ENCODE measurements around the gene RADIL.

RADIL gene

DNA sequence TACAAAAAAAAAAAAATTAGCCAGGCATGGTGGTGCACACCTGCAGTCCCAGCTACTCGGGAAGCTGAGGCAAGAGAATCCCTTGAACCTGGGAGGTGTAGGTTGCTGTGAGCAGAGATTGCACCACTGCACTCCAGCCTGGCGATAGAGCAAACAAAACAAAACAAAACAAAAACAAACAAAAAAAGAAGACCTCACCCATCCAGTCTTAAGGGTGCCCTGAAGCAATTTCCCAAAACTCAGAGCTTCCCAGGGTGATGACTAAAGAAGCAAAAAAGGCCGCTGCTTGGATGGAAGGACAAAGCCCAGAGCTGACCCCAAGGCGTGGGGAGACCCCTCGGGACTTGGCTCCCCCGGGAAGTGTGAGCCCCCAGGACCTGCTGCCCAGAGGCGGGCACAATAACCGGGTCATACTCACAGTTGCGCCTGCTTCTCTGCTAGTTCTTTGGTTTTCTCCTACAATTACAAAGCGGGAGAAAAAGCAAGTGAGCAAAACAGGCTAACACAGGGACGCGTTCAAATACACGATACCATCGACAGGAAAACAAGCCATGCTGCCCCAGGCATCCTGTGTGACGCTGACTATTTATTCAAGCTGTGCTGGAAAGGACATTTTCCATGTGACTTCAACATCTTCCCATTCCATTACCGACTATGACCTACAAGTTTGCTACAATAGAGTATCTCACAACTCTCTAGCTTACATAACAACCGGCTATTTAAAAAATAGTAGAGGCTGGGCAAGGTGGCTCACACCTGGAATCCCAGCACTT is 51.6 kb downstream of the RADIL start:
- no peak for DNase-seq

DNA sequence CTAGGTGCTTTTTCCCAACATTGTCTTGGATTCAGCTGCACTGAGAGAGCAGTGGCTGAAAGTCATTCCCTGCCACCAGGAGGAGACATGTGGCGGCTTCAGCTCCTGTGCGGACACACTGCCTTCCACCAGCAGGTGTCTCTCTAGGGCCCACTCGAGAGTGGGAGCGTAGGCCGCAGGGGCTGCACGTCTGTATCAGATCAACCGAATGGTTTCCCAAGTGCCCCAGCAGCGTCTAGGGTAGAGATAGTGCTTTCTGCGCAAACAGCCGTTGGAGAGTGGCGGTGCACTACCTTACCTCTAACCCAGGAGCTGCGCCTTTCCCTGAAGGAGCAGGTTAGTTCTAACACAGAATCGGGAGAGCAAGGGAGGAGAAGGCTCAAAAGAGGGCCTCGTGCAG is 53.3 kb downstream of the RADIL start:
- peak; percentile 41 for DNase-seq

DNA sequence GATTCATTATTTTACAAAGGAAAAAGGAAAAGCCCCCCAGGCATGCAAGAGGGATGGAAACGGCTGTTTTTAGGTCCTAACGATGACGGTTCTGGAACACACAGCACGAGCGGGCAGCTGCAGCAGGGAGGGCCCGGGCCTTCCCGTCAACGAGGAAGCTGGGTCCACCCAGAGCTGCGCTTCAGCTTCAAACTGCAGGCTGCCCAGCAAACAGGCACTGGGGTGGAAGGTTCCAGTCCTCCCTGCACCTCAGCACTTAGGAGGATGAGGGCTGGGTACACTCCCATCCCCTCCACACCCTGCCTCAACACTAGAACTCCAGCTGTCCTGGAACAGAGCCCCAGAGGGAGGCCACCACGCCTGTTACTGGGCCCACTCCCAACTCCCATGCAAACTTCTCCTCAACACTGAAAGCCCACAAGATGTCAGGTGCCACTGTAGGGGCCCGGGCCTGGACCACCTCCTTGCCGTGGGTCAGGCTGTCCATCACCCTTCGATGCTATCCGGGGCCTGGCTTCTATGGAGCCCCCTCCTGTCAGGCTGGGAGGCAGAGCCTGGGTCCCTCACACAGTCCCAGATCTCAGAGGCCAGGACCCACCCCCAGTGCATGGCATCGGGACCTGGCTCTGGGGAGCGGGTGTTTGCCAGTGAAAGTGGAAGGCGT is 54.7 kb downstream of the RADIL start:
- no peak for DNase-seq

DNA sequence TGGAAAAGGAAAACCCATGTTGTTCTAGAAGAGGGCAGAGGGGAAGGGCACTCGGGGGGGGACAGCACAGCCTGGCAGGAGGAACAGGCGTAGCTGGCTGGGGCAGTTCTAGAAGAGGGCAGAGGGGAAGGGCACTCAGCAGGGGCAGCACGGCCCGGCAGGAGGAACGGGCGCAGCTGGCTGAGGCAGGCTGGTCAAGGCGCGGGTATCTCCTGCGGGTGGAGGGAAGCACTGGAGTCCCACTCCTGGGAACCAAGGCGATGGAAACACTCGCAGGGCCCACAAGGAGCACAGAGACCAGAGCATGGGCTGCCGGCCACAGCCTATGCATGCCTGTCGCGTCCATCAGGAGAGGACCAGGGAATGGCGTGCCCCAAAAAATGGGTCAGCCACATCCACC is 58.4 kb downstream of the RADIL start:
- no peak for DNase-seq

DNA sequence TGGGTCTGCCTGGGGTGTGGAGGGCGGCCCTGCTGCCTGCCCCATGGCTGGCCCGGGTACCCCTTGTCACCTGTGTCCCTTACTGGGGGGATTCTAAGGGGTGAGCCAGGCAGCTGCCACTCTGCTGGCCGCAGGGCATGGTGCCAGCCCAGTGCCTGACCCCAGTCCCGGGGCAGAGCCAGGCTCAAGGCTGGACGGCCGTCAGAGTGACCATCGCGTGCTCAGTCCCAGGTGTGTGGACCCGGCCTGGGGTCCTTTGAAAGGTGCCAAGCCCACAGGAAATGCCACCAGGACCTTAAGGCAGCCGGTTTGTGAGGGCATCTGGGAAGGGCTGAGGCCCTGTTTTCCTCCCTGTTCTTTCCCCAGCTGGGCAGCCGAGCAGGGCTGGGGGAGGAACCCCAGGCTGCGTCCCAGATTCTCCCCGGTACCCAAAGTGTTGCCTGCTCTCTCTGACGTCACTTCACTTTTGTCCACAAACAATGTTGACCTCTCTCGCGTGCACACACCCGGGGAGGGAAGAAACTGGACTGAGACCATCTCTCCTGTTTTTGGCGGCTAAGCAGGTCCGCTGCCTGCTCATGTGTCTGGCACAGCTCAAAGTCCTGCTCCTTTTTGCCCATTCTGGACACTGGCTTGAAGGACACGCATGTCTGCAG is 59.3 kb downstream of the RADIL start:
- no peak for DNase-seq

DNA sequence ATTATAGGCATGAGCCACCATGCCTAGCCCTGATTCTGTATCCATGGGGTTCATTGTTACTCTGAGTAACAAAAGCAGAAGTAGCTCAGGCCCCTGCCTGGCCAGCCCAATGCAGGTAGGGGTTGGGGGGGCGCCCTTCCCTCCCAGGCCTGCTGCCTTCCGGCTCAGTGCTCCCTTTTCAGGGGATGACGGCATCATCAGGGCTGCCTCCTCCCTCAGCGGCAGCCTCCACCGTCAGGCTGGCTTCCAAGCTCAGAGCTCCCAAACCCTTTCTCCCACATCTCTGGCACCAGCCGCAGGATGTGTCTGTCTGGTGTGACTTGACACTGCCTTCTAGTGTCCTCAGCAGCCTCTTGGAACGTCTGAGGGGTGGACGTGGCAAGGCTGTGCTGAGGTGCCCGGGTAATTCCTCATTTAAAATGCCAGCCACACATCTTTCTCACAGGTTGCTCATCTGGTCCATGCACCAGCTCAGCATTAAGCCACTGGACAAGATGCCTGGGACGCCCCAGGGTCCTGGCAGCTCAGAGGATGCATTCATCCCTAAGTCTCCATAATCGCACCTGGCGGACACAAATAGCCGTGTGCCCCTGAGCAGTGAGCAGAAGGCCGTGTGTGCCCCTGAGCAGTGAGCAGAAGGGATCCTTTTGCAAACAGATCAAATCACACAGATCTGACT is 59.9 kb downstream of the RADIL start:
- DNase-seq: no peak

DNA sequence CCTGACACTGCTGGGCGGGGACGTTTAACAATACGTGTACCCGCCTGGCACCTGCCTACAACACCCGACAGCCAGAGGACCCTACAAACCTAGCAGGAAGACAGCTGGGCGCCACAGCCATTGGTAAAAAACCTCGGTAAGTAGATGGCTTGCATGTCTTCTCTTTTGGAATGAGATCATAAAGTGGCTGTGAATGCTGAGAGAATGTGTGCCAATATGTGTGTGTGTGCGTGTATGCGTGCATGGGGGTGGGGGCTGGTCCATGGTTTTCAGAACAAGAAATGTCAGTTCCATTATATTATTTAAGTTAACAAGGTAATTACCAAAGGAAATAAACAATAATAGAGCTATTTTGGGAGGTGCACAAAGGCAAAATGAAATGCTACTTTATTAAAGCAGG is 60.8 kb downstream of the RADIL start:
- DNase-seq: no peak

- DNase-seq: no peak
Observed at GRCh38 chr7:4820967-4821471, 62.5 kb downstream of the RADIL start.

GRCh38 chr7:4820405-4820966 is 63.0 kb downstream of the RADIL start:
- DNase-seq: no peak

DNA sequence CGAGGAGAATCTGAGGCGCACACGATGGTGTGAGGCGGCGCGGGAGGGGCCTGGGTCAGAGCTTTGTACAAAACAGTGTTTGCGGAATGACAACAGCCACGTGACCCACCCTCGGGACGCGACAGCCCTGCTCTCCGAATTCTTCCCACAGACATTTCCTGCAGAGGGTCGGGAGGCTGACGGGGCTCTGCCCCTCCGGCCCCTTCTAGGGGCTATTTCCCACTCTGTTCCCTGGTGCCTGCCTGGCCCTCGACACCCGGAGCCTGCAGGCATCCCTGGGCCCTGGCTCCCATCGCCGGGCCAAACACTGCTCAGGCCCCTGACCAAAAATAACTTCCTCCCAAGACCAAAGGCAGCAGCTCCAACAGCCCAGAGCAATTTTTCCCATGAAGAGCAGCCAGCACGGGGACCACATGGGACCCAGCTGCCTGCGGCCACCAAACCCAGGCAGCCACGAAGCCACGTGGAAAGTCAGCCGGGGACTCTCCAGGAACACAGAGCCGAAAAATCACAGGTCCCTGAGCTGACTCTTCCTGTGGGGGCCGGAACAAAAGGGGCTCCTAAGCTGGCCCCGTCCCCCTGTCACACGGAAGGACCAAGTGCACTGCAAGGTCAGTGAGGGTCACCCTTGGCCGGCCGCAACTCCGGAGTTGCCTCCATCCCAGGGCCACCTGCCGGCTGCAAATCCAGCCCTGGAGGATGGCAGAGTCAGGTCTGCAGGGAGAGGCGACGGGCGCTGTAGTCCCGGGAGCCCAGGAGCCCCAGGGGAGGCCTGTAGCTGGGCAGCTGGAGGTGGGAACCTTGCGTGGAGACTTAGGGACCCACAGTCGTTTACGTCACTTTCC is 63.7 kb downstream of the RADIL start:
- no peak for DNase-seq

DNA sequence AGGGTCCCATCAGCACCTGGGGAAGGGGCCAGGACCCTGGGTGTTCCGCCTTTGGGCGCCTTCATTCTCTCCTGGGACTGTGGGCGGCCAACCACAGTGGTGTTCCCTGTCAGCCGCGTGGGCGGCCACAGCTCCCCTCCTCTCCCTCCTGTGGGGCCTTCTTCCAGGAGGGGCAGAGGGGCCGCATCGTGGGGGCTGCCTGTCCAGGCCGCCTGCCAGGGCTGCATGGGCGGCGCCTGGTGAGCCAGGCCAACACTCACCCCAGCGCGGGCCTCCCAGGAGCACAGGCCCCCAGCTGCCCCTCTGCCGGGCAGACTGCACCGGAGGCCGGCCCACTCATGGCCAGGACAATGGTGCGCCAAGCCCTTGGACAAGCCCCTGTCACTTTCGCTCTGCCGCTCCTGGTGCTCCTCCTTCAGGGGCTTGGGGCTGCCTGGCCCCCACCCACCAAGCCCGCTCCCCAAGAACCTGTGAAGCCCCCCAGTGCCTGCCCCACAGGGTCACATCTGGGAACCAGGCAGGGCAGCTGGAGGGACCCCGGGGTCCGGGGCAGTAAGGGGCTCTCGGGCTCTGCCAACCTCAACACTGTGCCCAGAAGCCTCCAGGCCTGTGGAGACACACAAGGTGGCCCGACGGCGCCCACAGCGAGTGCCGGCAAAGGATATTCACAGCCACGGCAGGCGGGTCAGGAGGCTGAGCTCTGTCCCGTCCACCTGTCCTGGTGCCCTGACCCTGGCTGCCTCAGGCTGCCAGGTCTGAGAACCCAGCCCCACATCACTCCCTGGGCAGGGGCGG is 65.3 kb downstream of the RADIL start:
- DNase-seq: no peak

- no peak for DNase-seq
Observed at GRCh38 chr7:4817178-4817901, 66.2 kb downstream of the RADIL start.

- DNase-seq: no peak
Observed at GRCh38 chr7:4816419-4817080, 67.0 kb downstream of the RADIL start.

DNA sequence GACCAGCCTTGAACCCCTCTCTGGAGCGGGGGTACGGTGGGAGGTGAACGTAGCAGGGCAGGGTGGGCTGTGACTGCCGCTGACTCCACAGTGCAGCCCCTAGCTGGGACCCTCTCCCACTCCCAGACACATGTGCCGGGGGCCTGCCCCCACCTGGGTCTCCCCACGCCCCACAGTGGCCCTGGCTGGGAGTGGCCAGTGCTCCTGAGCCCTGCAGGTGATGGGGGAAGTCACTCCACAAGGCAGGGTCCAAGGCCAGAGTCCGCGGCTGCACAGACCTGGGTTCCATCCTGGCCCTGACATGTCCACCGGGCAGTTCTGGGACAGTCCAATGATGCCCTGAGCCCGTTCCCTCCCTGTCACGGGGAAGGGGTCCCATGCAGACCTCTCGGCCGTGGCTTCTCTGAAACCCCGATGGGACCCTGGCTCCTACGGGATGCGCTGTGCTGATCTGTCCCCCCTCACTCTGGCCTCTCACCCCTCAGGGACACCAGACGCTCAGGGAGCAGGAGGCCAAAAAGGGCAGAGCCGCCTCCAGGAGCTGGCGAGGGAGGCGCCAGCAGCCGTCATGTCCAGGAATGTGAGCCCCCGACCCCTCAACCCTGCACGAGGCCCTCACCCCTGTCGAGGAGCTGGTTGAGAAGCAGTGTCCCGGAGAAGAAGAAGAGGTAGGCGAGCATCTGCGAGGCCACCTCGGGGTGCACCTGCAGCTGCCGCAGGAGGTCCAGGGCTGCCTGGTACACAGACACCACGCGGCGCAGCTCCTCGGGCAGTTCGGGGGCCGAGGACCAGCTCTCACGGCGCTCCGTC is 67.7 kb downstream of the RADIL start:
- DNase-seq: no peak

DNA sequence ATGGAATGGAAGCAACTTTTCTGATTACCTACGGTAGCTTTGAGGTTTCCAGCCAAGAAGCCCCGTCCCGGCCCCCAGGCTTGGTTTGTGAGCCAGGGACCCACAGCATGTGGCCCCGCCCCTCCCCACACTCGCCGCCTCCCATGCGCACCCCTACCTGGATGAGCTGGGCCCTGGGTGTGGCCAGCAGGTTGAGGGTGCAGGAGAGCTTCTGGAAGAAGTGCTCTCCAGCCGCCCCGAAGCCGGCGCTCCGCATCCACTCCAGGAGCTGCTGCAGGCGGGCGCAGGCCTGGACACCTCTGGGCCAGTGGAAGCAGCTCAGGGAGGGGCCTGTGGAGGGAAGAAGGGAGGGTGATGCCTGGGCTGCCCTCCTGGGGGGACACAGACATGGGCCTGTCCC is 68.4 kb downstream of the RADIL start:
- DNase-seq: no peak

DNA sequence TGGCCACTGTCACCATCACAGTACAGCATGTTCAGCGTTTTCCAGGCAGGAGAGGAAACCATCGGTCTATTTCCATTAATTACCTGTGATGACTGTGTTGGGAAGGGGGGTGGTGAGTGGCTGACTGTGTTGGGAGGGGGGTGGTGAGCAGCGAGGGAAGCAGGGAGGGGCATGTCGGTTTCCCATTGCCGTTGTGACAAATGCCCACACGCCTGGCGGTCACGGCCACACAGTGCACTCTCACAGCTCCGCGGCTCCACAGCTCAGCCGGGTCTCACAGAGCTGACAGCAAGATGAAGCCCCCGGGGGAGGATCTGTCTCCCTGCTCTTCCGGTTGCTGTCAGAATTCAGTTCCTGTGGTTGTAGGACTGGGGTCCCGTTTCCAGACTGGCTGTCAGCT is 69.1 kb downstream of the RADIL start:
- no peak for DNase-seq

DNA sequence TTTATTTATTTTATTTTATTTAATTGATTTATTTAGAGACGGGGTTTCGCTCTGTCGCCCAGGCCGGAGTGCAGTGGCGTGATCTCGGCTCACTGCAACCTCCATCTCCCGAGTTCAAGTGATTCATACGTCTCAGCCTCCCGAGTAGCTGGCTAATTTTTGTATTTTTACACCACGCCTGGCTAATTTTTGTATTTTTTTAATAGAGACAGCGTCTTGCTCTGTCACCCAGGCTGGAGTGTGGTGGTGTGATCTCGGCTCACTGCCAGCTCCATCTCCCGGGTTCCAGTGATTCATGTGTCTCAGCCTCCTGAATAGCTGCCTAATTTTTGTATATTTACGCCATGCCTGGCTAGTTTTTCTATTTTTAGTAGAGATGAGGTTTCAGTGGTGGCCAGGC is 73.8 kb downstream of the RADIL start:
- no peak for DNase-seq

DNA sequence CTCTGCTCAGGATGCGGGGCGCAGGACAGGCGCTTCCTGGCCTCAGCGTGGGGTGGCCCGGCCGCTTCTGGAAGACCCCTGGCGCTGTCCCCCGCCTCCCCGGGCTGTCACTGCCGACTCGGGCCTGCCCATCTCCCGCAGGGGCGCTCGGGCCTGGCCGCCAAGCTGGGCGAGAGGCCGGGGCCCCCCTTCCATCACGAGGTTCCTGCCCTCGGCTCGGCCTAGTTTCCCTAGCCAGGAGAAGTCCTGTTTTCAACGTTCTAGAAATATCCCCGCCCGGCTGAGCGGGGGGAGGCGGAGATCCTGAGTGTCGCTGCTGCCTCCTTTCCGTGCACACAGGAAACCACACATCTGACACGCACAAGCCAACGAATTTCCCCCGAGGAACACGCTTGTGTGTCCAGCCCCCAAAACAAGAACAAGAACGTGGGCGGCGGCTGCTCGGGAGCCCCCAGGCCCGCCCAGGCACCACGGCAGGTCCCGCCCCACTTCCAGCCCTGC is 74.4 kb downstream of the RADIL start:
- no peak for DNase-seq

DNA sequence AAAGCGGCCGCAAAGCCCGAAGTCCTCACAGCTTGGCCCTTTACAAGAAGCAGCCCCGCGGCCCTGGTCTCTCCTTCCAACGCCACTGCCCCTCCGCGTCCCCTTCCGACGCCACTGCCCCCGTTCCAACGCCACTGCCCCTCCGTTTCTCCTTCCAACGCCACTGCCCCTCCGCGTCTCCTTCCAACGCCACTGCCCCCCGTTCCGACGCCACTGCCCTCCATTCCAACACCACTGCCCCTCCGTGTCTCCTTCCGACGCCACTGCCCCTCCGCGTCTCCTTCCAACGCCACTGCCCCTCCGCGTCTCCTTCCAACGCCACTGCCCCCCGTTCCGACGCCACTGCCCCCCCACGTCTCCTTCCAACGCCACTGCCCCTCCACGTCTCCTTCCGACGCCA is 75.0 kb downstream of the RADIL start:
- DNase-seq: no peak

Data from NCI-H345 (cell line).